ENCODE data around the gene STK36. TPM values are rescaled to one million over a fixed set of nuclear protein-coding genes. Genes with fewer than 3 reads are reported as not detected.
A peak's percentile ranks its signal among the peaks of the same experiment; 100 is the strongest.

STK36 gene
- total RNA-seq, 1 donor from 2014 or later, result 5.8 TPM

DNA sequence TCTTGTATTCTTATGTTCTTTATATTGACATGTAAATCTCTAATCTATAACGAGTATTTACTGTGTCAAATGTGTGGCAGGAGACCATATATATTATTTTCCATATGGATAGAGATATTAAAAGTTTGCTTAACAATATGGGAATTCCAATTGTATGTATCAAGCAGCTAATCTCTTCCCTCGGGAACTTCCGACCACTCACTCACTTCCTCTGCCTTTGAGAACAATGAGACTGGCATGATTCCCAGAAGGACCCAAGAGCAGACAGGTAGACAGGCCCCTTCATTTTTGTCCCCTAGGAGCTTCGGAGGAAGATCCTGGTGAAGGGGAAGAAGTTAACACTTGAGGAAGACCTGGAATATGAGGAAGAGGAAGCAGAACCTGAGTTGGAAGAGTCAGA, 40.0 kb upstream of the STK36 start:
- TF ChIP-seq, protein P1, sequence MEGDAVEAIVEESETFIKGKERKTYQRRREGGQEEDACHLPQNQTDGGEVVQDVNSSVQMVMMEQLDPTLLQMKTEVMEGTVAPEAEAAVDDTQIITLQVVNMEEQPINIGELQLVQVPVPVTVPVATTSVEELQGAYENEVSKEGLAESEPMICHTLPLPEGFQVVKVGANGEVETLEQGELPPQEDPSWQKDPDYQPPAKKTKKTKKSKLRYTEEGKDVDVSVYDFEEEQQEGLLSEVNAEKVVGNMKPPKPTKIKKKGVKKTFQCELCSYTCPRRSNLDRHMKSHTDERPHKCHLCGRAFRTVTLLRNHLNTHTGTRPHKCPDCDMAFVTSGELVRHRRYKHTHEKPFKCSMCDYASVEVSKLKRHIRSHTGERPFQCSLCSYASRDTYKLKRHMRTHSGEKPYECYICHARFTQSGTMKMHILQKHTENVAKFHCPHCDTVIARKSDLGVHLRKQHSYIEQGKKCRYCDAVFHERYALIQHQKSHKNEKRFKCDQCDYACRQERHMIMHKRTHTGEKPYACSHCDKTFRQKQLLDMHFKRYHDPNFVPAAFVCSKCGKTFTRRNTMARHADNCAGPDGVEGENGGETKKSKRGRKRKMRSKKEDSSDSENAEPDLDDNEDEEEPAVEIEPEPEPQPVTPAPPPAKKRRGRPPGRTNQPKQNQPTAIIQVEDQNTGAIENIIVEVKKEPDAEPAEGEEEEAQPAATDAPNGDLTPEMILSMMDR (IDR thresholded peaks at IDR 0.05; ENCODE audit: insufficient read depth, low read length, severe bottlenecking), result no peak
- peak; percentile 91 for DNase-seq (ENCODE audit: low read depth)
- Histone ChIP-seq H3K27me3 (ENCODE audit: control insufficient read depth, insufficient read depth, low read length) (no peaks in the 10 kb centered on the region), H3K4me3 (ENCODE audit: low read depth, low read length) (no peak overlapping the region), H3K36me3 (ENCODE audit: control insufficient read depth, insufficient read depth, low read length) (peaks cover 3% of the 10 kb centered on the region)
- no peak for FAIRE-seq

- no peak for FAIRE-seq
- H3K27me3 ChIP-seq (ENCODE audit: control insufficient read depth, insufficient read depth, low read length), result no peaks in the 10 kb centered on the region
- peaks cover 10% of the 10 kb centered on the region for H3K36me3 ChIP-seq (ENCODE audit: control insufficient read depth, insufficient read depth, low read length)
- DNase-seq (ENCODE audit: low read depth), result no peak
- H3K4me3 ChIP-seq (ENCODE audit: low read depth, low read length), result no peak overlapping the region
- TF ChIP-seq, protein P1 (IDR thresholded peaks at IDR 0.05; ENCODE audit: insufficient read depth, low read length, severe bottlenecking), result no peak
Observed at GRCh38 chr2:218635719-218636118, 36.2 kb upstream of the STK36 start.

- H3K4me3 ChIP-seq (ENCODE audit: low read depth, low read length), result no peak overlapping the region
- TF ChIP-seq, protein P1 (IDR thresholded peaks at IDR 0.05; ENCODE audit: insufficient read depth, low read length, severe bottlenecking), result no peak
- DNase-seq (ENCODE audit: low read depth) (no peak), FAIRE-seq (no peak)
- peaks cover 26% of the 10 kb centered on the region for H3K36me3 ChIP-seq (ENCODE audit: control insufficient read depth, insufficient read depth, low read length)
- H3K27me3 ChIP-seq (ENCODE audit: control insufficient read depth, insufficient read depth, low read length), result no peaks in the 10 kb centered on the region
Observed at GRCh38 chr2:218638372-218638771, 33.5 kb upstream of the STK36 start.

- H3K27me3 ChIP-seq (ENCODE audit: control insufficient read depth, insufficient read depth, low read length), result no peaks in the 10 kb centered on the region
- TF ChIP-seq, protein P1 (IDR thresholded peaks at IDR 0.05; ENCODE audit: insufficient read depth, low read length, severe bottlenecking), result no peak
- peaks cover 45% of the 10 kb centered on the region for H3K36me3 ChIP-seq (ENCODE audit: control insufficient read depth, insufficient read depth, low read length)
- no peak overlapping the region for H3K4me3 ChIP-seq (ENCODE audit: low read depth, low read length)
- FAIRE-seq (no peak), DNase-seq (ENCODE audit: low read depth) (no peak)
Observed at GRCh38 chr2:218642121-218642656, 29.7 kb upstream of the STK36 start.

DNA sequence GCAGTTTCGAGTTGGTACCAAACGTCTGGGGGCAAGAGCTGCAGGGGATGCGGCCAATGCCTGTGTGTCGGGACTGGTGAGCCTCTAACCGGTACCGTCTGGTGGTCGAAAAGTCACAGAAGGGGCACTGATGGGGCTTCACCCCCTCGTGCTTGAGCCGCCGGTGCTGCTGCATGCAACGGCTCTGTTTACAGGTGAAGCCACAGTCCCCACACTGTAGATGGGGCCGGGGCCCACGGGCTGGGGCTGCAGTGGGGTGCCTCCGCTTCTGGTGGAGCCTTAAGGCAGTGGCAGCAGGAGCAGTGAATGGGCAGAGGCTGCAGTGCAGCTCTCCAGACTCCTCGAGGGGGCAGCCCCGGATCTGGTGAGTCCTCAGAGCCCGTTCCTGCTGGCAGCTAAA, 29.1 kb upstream of the STK36 start:
- Histone ChIP-seq H3K27me3 (ENCODE audit: control insufficient read depth, insufficient read depth, low read length) (no peaks in the 10 kb centered on the region), H3K4me3 (ENCODE audit: low read depth, low read length) (no peak overlapping the region), H3K36me3 (ENCODE audit: control insufficient read depth, insufficient read depth, low read length) (peaks cover 46% of the 10 kb centered on the region)
- TF ChIP-seq, protein P1 (IDR thresholded peaks at IDR 0.05; ENCODE audit: insufficient read depth, low read length, severe bottlenecking), result no peak
- DNase-seq (ENCODE audit: low read depth), result no peak
- no peak for FAIRE-seq

- Histone ChIP-seq H3K36me3 (ENCODE audit: control insufficient read depth, insufficient read depth, low read length) (peaks cover 50% of the 10 kb centered on the region), H3K27me3 (ENCODE audit: control insufficient read depth, insufficient read depth, low read length) (no peaks in the 10 kb centered on the region), H3K4me3 (ENCODE audit: low read depth, low read length) (no peak overlapping the region)
- FAIRE-seq, result no peak
- TF ChIP-seq, protein P1 (IDR thresholded peaks at IDR 0.05; ENCODE audit: insufficient read depth, low read length, severe bottlenecking), result no peak
- peak; percentile 56 for DNase-seq (ENCODE audit: low read depth)
Observed at GRCh38 chr2:218643751-218644310, 28.1 kb upstream of the STK36 start.

Measured in bronchial epithelial cell (primary cell).